ENCODE results near the gene TMEM250. TPM values are rescaled to one million over a fixed set of nuclear protein-coding genes. Genes with fewer than 3 reads are reported as not detected.

The TMEM250 gene
- total and polyA plus RNA-seq, 4 experiments from 2014 or later = 46.7 to 67.3 (median 53.9) TPM

DNA sequence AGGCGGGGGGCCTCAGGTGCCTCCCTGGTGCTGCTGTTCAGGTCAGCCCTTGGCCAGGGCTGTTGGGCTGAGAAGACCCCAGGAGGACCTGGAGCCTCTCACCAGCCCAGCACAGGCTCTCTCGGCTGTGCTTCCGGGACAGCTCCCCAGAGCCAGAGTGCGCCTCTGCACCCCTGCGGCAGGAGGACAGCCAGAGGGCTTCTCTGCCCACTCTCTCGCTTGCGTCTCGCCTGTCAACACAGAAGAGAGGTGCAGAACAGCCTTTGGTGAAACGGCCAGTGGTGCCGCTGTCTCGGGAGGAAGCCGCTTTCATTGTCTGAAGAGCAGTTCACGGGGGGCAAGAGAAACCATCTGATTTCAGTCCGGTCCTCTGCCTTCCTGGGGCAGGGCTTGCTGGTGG lies 19.8 kb downstream of the TMEM250 start:
- Mint-ChIP-seq H3K9me3 (no peaks in the 10 kb centered on the region), H3K4me3 (peak overlapping the region in 2 of 8 donors; percentile 26 to 65), H3K27me3 (no peaks in the 10 kb centered on the region), H3K27ac (peak overlapping the region in 2 of 7 donors; percentile 36 to 60), H3K36me3 (no peaks in the 10 kb centered on the region), H3K4me1 (peaks cover 0 to 16% (median 11%) of the 10 kb centered on the region in 4 donors)
- no peaks in the 10 kb centered on the region for H3K36me3 ChIP-seq (ENCODE audit: insufficient read depth, low read length)
- peak in 1 of 5 donors; percentile 28 for DNase-seq
- H3K27ac ChIP-seq (ENCODE audit: low read depth, low read length) = no peak overlapping the region
- POLR2A ChIA-PET (ENCODE audit: partially characterized antibody) = interaction anchor here (8.3 kb wide), 1 partner anchor 11 kb away, joined by 155 read pairs; no protein-coding TSS in a partner anchor
- CTCF ChIA-PET (ENCODE audit: partially characterized antibody) = interaction anchor here (4.0 kb wide), 1 partner anchor 23 kb away, joined by 19 read pairs; no protein-coding TSS in a partner anchor
- no peaks in the 10 kb centered on the region for H3K9me3 ChIP-seq (ENCODE audit: control insufficient read depth in 1 of 2, low read length in 2 of 2)
- no peak overlapping the region for H3K4me3 ChIP-seq (ENCODE audit: low read length in 2 of 2)
- H3K4me1 ChIP-seq (ENCODE audit: insufficient read depth, low read length) = peaks cover 21% of the 10 kb centered on the region
- intact Hi-C loops (cut with micrococcal nuclease) = no loop called here
- H3K27me3 ChIP-seq (ENCODE audit: insufficient read depth, low read length) = no peaks in the 10 kb centered on the region

DNA sequence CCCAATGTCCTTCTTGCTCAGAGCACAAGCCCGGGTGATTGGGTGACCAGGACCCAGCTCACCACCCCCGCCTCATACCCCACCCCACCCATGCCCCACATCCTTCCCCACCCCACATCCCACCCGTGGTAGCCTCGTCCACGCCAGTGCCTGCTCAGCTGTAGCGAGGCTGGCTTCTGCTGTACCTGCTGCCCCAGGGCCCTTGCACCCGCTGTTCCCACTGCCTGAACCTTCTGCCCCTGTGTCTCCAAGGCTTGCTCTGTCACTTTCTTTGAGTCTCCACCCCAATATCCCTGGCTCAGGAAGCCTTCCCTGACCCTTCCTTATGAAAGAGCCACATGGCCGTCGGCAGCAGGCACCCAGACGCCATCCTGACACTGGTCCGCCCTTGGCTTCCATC lies 20.5 kb downstream of the TMEM250 start:
- no peaks in the 10 kb centered on the region for H3K27me3 Mint-ChIP-seq
- POLR2A ChIA-PET (ENCODE audit: partially characterized antibody) = interaction anchor here (5.1 to 8.3 kb wide), 2 partner anchors 11 to 20 kb away, joined by 58 to 155 read pairs; partner anchors contain the start of gene TMEM250
- peak overlapping the region in 2 of 7 donors; percentile 60 to 81 for H3K27ac Mint-ChIP-seq
- H3K9me3 Mint-ChIP-seq = no peaks in the 10 kb centered on the region
- intact Hi-C loops (cut with micrococcal nuclease) = no loop called here
- no peaks in the 10 kb centered on the region for H3K9me3 ChIP-seq (ENCODE audit: control insufficient read depth in 1 of 2, low read length in 2 of 2)
- no peaks in the 10 kb centered on the region for H3K36me3 ChIP-seq (ENCODE audit: insufficient read depth, low read length)
- H3K4me1 ChIP-seq (ENCODE audit: insufficient read depth, low read length) = peaks cover 27% of the 10 kb centered on the region
- DNase-seq = no peak
- CTCF ChIA-PET (ENCODE audit: partially characterized antibody) = interaction anchor here (1.6 to 4.0 kb wide), 2 partner anchors 11 to 24 kb away, joined by 5 to 19 read pairs; no protein-coding TSS in a partner anchor
- H3K36me3 Mint-ChIP-seq = no peaks in the 10 kb centered on the region
- H3K4me1 Mint-ChIP-seq = peaks cover 0 to 19% (median 12%) of the 10 kb centered on the region in 4 donors
- no peak overlapping the region for H3K27ac ChIP-seq (ENCODE audit: low read depth, low read length)
- peak overlapping the region in 4 of 8 donors; percentile 36 to 72 (median 55) for H3K4me3 Mint-ChIP-seq
- no peak overlapping the region for H3K4me3 ChIP-seq (ENCODE audit: low read length in 2 of 2)
- H3K27me3 ChIP-seq (ENCODE audit: insufficient read depth, low read length) = no peaks in the 10 kb centered on the region

DNA sequence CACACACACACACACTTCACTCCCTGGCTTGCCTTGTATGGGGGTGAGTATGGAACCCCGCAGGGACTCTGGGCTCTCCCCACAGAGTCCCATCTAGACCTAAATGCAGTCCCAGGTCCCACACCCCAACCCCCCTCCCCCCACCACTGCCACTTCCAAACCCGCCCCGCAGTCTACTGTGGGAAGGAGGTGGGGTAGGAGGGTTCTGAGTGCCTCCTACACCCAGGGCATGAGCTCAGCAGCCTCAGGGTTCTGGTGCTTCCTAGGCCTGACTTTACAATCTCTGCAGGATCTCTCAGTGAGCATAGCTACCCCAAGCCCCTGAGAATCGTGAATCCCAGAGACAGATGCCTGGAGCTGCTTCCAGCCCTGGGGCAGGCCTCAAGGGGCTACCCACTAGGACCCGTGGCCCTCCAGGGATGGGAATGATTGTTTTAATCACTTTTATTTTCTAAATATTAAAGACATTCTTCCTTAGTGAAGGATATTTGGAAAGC lies 22.1 kb downstream of the TMEM250 start:
- ChIA-PET CTCF (ENCODE audit: partially characterized antibody) (interaction anchor here (1.1 to 4.0 kb wide), 5 partner anchors 11 to 26 kb away, joined by 3 to 19 read pairs (median 4); no protein-coding TSS in a partner anchor), POLR2A (ENCODE audit: partially characterized antibody) (interaction anchor here (3.0 to 8.3 kb wide), 3 partner anchors 13 to 26 kb away, joined by 7 to 155 read pairs (median 58); partner anchors contain the start of gene TMEM250)
- intact Hi-C loops (cut with micrococcal nuclease) = no loop called here
- no peak for DNase-seq
- no peak overlapping the region for H3K4me3 ChIP-seq (ENCODE audit: low read length in 2 of 2)
- no peaks in the 10 kb centered on the region for H3K36me3 ChIP-seq (ENCODE audit: insufficient read depth, low read length)
- Mint-ChIP-seq H3K27ac (peak overlapping the region in 3 of 7 donors; percentile 24 to 57 (median 57)), H3K36me3 (no peaks in the 10 kb centered on the region), H3K4me1 (peaks cover 1 to 31% (median 17%) of the 10 kb centered on the region in 4 donors), H3K9me3 (no peaks in the 10 kb centered on the region), H3K27me3 (no peaks in the 10 kb centered on the region), H3K4me3 (peak overlapping the region; percentile 70 to 81 (median 78))
- no peaks in the 10 kb centered on the region for H3K27me3 ChIP-seq (ENCODE audit: insufficient read depth, low read length)
- peaks cover 34% of the 10 kb centered on the region for H3K4me1 ChIP-seq (ENCODE audit: insufficient read depth, low read length)
- H3K9me3 ChIP-seq (ENCODE audit: control insufficient read depth in 1 of 2, low read length in 2 of 2) = no peaks in the 10 kb centered on the region
- H3K27ac ChIP-seq (ENCODE audit: low read depth, low read length) = no peak overlapping the region

DNA sequence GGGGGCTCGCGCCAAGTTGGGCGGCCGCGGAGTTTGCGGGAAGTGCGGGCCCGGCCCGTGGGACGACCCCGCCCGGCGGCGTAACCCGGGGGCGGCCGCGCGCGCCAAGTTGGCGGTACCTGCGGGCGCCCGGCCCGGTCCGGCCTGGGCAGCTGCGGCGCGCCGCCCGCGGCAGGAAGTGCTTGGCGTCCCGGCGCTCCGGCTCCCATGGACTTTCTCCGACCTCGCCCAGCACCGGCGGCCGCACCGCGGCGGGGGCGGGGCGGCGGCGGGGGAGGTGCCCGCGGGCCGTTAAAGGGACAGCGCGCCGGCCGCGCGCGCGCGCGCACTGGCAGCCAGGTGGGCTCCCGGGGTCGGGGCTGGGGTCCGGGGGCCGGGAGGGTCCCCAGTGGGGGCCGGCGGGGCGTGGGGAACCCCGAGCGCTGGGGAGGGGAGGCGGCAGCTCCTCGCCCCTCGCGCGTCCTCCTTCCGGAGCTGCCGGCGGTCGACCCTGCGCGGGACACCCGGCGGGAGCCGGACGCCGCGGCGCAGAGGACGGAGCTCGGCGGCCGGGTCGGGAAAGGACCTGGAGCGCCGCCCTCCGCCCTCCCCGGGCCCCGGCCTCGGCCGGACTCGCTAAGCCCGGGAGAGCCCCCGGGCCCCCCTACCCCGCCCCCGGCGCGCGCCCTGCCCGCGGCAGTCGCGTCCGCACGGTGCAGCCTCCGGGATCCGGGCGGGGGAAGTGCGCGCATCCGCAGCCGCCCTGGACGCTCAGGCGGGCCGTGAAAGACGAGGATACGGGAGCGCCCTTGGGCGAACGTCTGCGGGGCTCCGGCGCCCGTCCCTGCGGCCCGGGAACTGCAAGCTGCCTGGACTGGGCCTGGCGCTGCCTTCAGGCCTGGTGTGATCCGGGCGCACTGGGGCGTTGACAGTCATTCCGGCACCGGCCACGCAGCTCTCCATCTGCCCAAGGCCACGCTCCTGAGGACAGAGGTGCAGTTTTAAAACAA lies 23.3 kb downstream of the TMEM250 start, which contains the start of gene NACC2:
Gene NACC2, minus strand, starts transcription at position 220 of the 989 bp plus-strand sequence. CDS start 44,768 bp downstream, outside the sequence.
- no peaks in the 10 kb centered on the region for H3K36me3 Mint-ChIP-seq
- intact Hi-C loops (cut with micrococcal nuclease) = loop anchor here (1.0 kb wide), 1 partner anchor 14 kb away; no protein-coding TSS in a partner anchor
- Histone ChIP-seq H3K9me3 (ENCODE audit: control insufficient read depth in 1 of 2, low read length in 2 of 2) (no peaks in the 10 kb centered on the region), H3K27me3 (ENCODE audit: insufficient read depth, low read length) (no peaks in the 10 kb centered on the region), H3K36me3 (ENCODE audit: insufficient read depth, low read length) (no peaks in the 10 kb centered on the region), H3K27ac (ENCODE audit: low read depth, low read length) (peak within 1 kb of the TSS; percentile 43), H3K4me1 (ENCODE audit: insufficient read depth, low read length) (peaks cover 35% of the 10 kb centered on the region), H3K4me3 (ENCODE audit: low read length in 2 of 2) (peak within 1 kb of the TSS in 1 of 2 donors; percentile 49)
- H3K27ac Mint-ChIP-seq = peak within 1 kb of the TSS in 5 of 7 donors; percentile 22 to 85 (median 41)
- no peaks in the 10 kb centered on the region for H3K9me3 Mint-ChIP-seq
- H3K4me3 Mint-ChIP-seq = peak within 1 kb of the TSS; percentile 72 to 88 (median 78)
- CTCF ChIA-PET (ENCODE audit: partially characterized antibody) = interaction anchor here (1.1 to 1.4 kb wide), 2 partner anchors 12 to 22 kb away, joined by 3 to 4 read pairs; no protein-coding TSS in a partner anchor
- H3K27me3 Mint-ChIP-seq = no peaks in the 10 kb centered on the region
- H3K4me1 Mint-ChIP-seq = peaks cover 1 to 35% (median 19%) of the 10 kb centered on the region in 4 donors
- DNase-seq = peak in 1 of 5 donors; percentile 37
- POLR2A ChIA-PET (ENCODE audit: partially characterized antibody) = interaction anchor here (0.6 to 8.3 kb wide), 4 partner anchors 14 to 712 kb away, joined by 3 to 155 read pairs (median 32); partner anchors contain the start of gene TMEM250

DNA sequence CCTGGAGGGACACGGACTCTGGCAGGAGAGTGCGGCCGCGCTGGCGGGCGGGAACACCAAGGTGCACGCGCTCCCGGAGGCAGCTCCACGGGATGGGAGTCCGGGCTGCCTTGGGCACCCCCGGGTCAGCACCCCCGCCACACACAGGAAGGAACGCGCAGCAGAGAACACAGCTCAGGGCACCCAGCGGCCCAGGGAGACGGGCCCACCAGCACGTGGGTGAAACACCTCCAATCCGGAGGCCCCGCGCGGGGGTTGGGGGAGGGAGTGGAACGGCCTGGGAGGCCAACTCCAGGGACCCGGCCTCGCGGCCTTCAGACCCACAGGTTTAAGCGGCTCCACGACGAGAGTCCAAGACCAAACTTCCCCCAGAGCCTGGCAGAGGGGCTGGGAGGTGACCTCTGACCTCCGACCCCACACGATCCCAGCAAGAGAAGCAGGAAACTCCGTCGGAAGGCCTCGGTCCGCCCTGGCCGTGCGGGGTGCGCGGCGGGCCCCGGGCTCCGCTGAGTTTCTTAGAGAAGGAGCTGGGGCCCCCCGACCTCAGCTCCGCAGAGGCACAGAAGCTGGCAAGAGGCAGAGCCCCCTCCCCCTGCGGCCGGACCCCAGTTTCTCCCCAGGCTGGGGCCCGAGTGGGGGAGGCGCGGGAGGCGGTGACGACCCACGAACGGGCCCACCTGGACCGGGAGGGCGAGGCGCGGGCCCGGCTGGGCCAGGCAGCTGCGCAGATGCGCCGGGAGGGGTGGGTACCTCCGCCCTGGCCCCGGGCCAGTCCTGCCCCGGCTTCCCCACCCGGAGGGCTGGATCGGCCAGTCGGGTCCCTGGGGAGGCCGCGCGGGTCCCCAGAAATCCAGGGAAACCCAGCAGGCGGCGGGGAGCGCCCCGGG lies 24.4 kb downstream of the TMEM250 start:
- Mint-ChIP-seq H3K27ac (peak overlapping the region in 5 of 7 donors; percentile 22 to 85 (median 70)), H3K4me3 (peak overlapping the region; percentile 65 to 88 (median 74)), H3K9me3 (no peaks in the 10 kb centered on the region), H3K4me1 (peaks cover 6 to 43% (median 24%) of the 10 kb centered on the region in 4 donors), H3K27me3 (no peaks in the 10 kb centered on the region), H3K36me3 (no peaks in the 10 kb centered on the region)
- ChIA-PET POLR2A (ENCODE audit: partially characterized antibody) (interaction anchor here (1.1 to 8.3 kb wide), 4 partner anchors 15 to 306 kb away, joined by 3 to 155 read pairs (median 32); partner anchors contain the start of gene TMEM250), CTCF (ENCODE audit: partially characterized antibody) (interaction anchor here (0.9 to 1.2 kb wide), 2 partner anchors 28 to 127 kb away, joined by 4 to 7 read pairs; no protein-coding TSS in a partner anchor)
- peak; percentile 42 to 72 (median 46) for DNase-seq
- H3K9me3 ChIP-seq (ENCODE audit: control insufficient read depth in 1 of 2, low read length in 2 of 2) = no peaks in the 10 kb centered on the region
- intact Hi-C loops (cut with micrococcal nuclease) = loop anchor here (1.0 kb wide), 1 partner anchor 24 kb away; the partner anchor contains the start of gene TMEM250
- peaks cover 45% of the 10 kb centered on the region for H3K4me1 ChIP-seq (ENCODE audit: insufficient read depth, low read length)
- H3K4me3 ChIP-seq (ENCODE audit: low read length in 2 of 2) = peak overlapping the region in 1 of 2 donors; percentile 45
- no peaks in the 10 kb centered on the region for H3K27me3 ChIP-seq (ENCODE audit: insufficient read depth, low read length)
- H3K36me3 ChIP-seq (ENCODE audit: insufficient read depth, low read length) = no peaks in the 10 kb centered on the region
- peak overlapping the region; percentile 43 for H3K27ac ChIP-seq (ENCODE audit: low read depth, low read length)

Data from CD4-positive, alpha-beta memory T cell (primary cell).